GM18907 (cell line): ENCODE measurements around the gene C1orf105.
"Not testable (repeated sequence)": the region's sequence is repeated elsewhere in the genome, so short reads cannot be mapped to it uniquely, and the experiment has no call there.

ENCODE experiments used
- ATAC-seq: cut with Tn5 transposase; IDR thresholded peaks from one replicate; pipeline ENCODE4 v1.9.1; 2021; ENCODE audit warnings: mild to moderate bottlenecking, moderate library complexity; ENCODE audit not compliant: unreplicated experiment

Gene C1orf105

DNA sequence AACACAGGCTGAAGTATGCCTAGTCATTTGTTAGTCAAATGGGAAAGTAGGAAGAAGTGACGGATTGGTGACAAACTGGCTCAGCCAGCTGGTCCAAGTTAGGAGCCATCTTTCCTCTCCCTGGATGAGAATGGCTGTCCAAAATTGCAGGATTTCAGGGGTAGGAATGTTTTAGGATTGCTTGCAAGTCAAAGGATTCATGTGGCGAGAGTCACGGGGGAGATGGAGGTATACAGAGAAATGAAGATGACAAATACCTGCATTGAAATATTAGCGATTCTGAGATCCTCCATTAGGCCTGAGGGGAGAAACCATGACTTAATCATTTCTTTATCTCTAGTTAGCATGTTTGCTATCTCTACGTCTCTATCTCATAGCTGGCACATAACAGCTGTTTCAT lies 65.1 kb downstream of the C1orf105 start:
- ATAC-seq = no peak

DNA sequence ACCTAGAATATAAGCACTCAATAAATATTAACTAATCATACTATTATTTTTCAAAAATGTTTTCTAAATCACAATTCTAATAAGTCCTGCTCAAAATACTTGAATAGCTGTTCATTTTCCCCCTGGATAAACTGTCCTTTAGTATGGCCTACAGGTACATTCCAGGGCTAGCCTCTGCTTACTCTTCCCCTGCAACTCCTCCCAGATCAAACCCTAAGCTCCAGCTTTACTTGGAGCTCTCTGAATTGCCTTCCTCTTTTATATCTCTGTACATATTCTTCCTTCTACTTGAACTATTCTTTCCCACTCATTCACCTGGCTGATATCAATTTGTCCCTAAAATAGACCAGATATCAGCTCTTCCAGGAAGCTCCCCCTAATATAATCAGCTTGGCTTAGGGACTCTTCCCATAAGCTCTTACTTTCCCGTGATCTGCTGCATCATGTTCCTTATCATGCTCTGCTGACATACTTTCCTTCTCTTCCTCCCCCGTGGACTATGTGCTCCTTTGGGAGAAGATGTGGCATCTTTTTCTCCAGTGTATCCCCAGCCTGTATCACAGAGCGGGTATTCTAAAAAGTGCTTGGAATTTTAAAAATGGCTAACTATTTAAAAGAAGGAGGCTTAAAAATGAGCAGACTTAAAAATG lies 66.4 kb downstream of the C1orf105 start:
- no peak for ATAC-seq

DNA sequence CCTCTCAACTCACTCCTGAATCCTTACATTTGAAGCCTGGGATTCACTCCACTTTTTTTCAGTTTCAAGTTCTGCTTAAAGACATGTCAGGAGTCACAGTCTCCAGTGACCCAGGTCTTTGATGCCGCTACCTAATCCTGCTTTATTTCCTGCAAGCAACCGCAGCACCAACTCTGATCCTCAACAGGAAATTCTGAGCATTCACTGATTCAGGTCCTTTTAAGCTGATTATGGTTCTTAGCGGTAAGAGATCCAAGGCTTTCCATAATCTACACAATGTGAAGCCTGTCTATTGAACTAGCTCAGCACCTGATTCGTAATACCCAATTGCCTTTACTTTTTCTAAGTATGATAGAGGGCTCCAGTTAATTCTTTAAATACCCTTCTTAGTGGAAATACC lies 67.1 kb downstream of the C1orf105 start:
- no peak for ATAC-seq

DNA sequence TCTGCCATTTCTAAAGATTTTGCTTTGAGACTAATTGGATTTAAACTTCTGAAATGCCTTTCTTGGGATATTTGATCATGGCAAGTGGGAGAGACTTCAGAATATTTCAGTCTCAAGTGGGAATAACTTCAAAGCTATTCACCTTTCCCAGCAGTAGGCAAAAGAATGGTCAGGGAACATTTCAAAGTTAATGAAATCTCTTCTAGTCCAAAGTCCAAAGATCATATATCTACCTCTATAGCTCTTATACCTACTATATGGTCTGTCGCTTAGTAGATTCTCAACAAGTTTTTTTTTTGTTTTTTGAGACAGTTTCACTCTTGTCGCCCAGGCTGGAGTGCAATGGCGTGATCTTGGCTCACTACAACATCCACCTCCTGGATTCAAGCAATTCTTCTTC lies 67.9 kb downstream of the C1orf105 start:
- ATAC-seq = no peak

DNA sequence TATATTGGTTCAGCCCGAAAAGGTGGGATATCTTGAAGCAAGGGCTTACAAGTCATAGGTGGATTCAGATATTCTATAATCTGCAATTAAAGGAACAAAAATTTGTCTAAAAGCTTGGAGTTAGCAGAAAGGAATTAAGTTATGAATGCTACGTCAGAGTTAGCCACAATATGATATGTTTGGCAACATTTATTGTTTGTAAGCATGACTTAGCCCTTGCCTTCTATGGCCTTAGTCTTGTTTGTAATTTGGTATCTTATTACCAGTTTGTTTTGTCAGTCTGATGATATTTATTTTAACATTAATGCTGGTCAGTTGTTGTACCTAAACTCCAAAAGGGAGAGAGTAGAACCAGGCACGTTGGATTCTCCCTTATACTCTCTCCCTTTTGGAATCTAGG lies 69.4 kb downstream of the C1orf105 start:
- no peak for ATAC-seq

DNA sequence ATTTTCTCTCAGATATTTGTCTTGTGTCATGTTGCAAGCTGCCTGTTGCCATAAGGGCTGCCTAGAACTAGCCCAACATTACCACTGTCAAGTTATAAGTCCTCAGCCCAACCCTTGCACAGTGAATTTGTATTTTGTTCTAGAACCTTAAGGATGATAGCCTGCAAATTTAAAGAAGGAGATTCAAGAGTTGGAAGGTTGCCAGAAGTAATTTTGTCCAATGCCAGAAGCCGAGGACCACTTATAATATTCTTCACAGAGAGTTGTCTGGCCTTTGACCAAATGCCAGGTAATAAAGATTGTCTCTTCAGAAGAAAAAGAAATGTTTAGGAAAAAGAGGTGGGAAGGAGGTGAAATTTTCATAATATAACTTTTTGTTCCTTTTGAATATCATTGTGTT lies 71.9 kb downstream of the C1orf105 start:
- no peak for ATAC-seq

DNA sequence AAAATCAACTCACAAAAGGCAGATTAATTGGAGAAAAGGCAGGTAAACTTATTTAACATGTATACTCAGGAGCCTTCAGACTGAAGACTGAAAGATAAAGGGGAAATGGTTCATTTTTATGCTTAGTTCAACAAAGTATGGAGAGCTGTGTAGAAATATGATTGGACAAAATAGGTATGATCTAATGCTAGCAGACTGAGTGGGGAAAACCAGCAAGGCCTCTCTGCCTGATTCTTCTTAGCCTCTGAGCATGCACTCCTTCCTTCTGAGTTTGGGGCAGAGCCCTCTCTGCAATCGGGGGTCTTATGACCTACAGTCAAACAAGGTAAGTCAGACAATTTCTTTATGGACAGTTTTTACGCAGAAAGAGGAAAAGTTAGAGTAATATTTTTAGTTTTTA lies 73.7 kb downstream of the C1orf105 start:
- no peak for ATAC-seq

DNA sequence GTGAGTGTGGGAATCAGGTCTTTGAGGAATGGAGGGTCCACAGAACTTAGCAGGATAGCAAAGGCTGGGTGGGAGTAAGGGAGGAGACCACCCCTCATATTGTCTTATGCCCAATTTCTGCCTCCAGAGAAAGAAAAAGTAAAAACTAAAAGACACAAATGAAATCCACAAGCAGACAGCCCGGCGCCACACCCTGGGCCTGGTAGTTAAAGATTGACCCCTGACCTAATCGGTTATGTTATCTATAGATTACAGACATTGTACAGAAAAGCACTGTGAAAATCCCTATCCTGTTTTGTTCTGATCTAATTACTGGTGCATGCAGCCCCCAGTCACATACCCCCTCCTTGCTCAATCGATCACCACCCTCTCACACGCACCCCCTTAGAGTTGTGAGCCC lies 75.6 kb downstream of the C1orf105 start:
- ATAC-seq = not testable (repeated sequence)

DNA sequence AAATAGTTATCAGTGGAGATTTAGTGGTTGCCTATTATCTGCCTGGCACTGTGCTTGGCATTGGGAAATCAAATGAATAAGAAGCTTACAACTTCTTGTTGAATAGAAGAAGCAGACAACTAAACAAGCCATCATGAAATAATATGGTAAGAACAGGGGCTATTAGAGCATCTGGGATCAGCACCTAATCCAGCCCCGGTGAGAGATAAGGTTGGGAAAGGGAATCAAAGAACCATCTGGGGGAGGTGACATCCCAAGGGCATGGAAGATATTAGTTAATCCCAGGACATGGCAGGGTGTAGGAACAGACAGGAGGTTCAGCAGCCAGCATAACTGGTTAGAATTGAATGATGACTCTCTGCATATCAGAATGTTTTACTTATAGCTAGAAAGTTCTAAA lies 76.2 kb downstream of the C1orf105 start:
- ATAC-seq = no peak

DNA sequence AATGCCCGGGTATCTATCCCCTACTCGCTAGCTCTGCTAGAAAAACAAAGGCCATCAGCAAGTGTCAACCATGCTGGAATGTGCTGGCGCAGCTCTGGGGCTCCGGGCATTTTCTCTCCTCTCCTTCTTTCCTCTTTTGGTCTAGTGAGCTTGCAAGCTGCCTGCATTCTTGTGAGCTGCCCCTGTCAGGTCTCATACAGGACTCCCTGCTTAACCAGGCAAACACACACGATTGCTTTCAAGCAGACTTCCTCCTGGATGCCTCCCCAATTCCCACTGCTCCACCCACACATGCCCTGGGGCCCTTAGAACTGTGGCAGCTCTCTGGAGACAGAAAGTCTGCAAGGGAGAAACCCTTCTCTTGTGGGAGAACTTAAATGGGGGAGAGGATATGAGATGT lies 76.7 kb downstream of the C1orf105 start:
- no peak for ATAC-seq

DNA sequence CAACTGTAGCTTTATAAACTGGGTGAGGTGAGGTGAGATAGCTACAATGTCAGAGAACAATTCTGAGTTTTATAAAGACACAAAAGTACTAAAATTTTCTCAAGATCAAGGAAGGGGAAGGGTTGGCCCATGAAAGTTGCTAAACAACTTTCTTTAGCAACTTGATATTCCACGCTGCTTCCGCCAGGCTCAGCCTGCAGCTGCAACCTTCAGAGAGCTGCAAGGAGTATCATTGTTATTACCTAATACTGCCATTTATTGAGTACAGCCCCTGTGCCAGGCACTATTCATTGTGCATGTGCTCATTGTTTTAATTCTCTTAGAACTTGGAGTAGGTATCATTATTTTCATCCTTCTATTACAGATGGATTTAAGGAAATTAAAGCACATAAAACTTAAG lies 78.4 kb downstream of the C1orf105 start:
- ATAC-seq = no peak

DNA sequence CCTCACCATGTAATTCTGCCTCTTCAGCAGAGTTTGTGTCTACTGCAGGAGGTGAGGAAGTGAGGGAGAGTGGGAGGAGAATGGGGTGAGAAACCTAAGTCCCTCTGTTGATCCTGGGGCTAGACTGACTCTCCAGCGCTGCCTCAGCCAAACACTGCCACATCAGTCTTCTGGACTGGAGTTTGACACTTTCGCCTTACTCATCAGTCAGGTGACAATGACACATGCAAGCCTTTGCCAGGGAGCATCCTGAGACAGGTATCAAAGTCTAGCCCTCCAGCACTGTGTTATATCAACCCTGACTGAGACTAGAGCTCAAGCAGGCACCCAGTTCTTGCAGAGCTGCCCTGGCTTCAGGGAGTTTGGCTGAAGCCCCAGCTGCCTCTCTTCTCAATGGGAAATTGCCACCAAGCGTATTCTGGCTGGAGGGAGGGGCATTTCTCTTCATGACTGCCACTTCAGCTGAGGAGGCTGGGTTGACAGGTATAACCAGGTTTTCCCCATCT lies 79.2 kb downstream of the C1orf105 start:
- ATAC-seq = no peak

DNA sequence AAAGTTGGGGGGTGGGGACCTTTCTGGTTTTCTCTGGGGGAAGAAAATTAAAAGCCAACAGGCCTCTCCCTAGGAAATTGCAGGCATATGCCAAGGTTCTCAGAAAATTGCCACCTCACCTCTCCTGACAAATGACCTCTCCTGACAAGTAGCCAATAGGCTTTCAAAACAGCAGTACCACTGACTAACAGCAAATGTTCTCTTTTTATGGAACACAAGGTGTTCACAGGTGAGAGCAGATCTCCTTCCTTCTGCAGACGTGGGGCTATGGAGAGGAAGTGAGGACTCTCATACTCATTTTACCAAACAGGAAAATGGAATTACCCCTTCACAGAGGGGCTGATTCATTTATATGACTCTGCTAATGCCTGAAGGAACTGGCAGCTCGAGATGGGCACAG lies 79.7 kb downstream of the C1orf105 start:
- no peak for ATAC-seq

DNA sequence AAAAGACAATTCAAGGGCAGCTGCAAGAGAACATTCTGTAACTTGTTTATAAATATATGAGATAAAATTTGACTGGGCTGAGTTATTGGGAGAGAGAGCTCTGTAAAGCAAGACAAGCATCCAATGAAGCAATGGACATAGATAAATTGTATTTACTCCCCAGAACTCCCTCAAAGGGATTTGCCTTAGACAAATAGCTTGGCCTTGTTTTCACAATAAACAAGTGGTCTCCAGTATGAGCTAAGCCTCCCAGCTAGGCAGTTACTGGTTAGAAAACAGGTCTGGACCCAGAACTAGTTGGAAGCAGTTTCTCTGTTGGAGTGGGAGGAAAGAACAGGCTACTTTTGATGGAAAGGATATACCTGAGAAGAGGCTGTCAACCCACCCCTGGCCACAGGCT lies 87.3 kb downstream of the C1orf105 start:
- ATAC-seq = no peak

DNA sequence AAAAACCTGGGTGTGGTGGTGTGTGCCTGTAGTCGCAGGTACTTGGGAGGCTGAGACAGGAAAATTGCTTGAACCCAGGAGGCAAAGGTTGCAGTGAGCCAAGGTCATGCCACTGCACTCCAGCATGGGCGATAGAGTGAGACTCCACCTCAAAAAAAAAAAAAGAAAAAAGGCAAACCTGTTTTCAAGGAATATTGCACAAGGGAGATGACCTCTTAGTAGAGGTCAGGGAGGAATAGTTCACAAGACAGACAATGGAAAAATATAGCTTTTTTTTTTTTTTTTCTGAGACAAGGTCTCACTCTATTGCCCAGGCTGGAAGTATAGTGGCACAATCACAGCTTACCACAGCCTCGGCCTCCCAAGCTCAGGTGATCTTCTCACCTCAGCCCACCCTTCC lies 90.0 kb downstream of the C1orf105 start:
- no peak for ATAC-seq

DNA sequence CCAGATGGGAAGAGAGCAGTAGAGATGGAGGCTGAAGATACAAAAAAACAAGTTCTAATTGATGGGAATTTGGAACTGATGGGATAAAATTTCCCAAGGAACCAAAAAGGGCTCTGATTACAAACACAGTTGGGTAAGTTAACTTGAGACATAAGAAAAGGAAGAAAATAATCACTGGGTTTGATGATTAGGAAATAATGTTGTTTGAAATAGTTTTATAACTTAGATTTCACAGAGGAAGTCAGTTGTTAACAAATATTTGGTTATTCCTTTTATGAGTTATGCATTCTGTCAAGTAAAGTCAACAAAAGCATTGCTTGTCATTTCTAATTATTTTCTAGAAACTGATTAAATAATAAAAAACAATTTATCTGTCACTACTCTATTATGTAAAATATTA lies 92.1 kb downstream of the C1orf105 start:
- ATAC-seq = no peak

DNA sequence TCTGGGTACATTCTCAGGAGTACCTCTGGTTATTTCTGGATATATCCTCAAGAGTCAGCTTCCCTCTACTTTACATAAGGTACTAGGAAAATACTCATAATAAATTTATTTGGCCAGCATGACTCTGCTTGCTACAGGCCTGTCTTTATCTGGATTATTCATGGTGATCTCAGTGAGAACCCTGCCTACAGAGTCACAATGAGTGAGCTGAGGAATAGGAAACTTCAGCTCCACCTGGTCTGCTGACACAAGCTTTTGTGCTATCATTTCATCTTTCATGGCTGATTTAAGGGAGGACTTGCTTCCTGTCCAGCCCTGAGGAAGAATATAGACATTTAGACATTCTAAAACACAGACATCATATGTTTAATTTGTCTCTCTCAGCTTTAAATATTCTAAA lies 93.0 kb downstream of the C1orf105 start:
- no peak for ATAC-seq

DNA sequence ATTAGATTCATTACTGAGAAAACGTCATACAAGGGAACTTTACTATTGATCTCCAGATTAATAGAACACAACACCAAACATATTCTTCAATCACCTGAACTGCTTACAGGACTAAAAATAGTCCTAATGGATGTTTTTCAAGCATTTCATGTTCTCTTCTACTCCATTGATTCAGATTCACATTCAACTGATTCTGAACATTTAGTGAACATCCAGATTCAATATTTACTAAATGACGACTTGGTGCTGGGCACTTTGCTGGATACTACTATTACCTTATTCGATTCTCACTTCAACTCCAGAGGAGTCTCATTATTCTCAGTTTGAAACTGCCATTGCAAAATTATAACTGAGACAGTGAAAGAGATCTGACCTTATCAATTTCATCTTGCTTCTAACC lies 93.6 kb downstream of the C1orf105 start:
- no peak for ATAC-seq

DNA sequence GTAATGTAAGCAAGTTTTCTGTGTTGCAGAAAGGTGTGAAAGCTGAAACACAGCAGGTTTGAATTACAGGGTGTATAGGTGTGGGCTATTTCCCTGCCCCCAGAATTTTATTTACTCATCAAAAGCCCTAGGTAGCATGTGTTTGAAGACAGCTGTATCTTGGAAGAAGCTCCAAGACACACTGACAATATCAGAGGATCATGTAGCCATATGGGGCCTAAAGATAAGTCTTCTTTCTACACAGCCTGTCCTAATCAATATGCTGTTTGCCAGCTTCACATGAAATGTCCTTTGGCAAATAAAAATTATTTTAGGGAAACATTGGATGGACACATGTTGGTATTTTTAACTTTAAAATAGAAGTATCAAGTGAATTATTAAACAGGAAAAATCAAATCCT lies 95.0 kb downstream of the C1orf105 start:
- no peak for ATAC-seq

DNA sequence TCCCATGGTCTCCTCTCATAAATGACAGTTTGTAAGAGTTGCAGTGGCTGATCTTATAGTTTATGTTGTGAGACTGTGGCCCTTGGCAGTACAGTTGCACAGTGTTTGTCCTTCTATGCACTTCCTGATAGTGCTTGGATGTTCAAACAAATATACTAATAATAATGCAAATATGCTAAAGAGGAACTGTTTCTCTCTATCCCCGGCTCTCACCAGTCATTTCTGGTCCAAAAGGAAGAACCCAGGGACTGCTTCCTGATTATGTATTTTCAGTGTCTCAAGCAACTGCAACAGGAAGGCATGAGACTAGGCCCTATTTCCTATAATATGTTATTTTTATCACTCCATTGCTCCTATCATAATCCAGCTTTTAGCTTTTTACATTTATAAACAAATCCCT lies 95.4 kb downstream of the C1orf105 start:
- no peak for ATAC-seq

DNA sequence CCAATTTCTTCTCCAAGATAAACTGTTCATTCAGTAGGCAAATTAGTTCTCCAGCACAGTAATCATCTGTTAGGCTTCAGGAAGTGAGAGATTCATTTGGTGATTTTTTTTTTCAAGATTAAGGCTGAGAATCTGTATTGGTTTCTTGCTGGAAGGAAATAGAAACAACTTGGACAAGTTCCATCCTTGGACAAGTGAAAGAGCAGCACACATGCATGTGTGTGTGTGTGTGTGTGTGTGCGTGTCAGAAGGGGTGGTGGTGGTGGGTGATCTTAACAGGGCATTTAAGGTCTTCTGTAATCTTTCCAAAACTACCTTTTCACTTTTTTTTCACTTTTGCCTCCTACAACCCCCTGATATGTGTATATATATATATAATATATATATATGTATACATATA lies 96.6 kb downstream of the C1orf105 start:
- no peak for ATAC-seq

DNA sequence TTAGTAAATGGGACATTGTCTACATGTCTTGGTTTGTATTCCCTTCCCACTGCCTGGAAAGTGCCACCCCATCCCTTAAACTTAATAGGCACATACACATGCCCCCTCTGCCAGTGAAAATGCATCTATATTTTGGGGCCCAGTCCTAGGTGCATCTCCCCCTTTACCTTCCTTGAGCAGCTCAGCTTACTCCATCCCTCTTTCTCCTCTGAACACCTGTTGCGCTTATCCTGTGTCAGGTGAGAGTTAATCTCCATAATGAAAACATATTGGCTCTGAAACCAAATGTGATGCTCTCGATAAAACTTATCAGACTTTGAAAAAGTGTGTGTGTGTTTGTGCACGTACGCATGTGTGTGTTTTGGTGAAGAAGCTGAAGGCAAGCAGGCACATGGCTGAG lies 97.1 kb downstream of the C1orf105 start:
- no peak for ATAC-seq
